Measurements from ENCODE around the gene MMAB.

MMAB gene

GRCh38 chr12:109581334-109581691 lies 8.0 kb upstream of the MMAB start:
- DNase-seq (ENCODE audit: low read depth in 2 of 2), result no peak
- no peak for TF ChIP-seq CTCF (IDR thresholded peaks at IDR 0.05; ENCODE audit: low read depth, low read length)
- no peak overlapping the region for H3K4me3 ChIP-seq (replicated peaks in 1 of 2; ENCODE audit: low read depth in 2 of 2, low read length in 2 of 2)

GRCh38 chr12:109580684-109581333 lies 7.5 kb upstream of the MMAB start:
- no peak for TF ChIP-seq CTCF (IDR thresholded peaks at IDR 0.05; ENCODE audit: low read depth, low read length)

GRCh38 chr12:109580272-109580671 lies 7.0 kb upstream of the MMAB start:
- H3K4me3 ChIP-seq (replicated peaks in 1 of 2; ENCODE audit: low read depth in 2 of 2, low read length in 2 of 2), result no peak overlapping the region
- TF ChIP-seq CTCF (IDR thresholded peaks at IDR 0.05; ENCODE audit: low read depth, low read length), result no peak
- DNase-seq (ENCODE audit: low read depth in 2 of 2), result no peak

More at GRCh38 chr12:109580684-109581333, 7.5 kb upstream of the MMAB start:
- no peak for DNase-seq (ENCODE audit: low read depth in 2 of 2)
- no peak overlapping the region for H3K4me3 ChIP-seq (replicated peaks in 1 of 2; ENCODE audit: low read depth in 2 of 2, low read length in 2 of 2)

DNA sequence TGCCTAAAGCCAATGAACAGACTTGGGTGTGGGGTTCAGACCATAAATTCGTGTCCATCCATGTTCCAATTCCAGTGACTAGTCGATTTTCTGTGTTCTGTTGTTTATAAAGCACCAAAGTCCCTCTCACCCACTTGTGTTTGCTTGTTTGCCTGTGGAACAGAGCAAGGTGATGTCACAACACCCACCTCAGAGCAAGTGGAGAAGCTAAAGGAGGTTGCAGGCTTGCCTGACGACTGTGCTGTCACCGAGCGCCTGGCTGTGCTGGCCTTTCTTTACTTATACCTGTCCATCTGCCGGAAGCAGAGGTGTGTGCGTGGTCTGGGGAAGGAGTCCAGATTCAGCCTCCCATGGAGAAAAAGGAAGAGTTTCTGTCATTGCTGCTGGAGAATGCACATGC lies 6.3 kb upstream of the MMAB start:
- no peak for TF ChIP-seq CTCF (IDR thresholded peaks at IDR 0.05; ENCODE audit: low read depth, low read length)
- no peak overlapping the region for H3K4me3 ChIP-seq (replicated peaks in 1 of 2; ENCODE audit: low read depth in 2 of 2, low read length in 2 of 2)
- DNase-seq (ENCODE audit: low read depth in 2 of 2), result no peak

GRCh38 chr12:109578330-109578927 lies 5.1 kb upstream of the MMAB start:
- DNase-seq (ENCODE audit: low read depth in 2 of 2), result no peak
- no peak for TF ChIP-seq CTCF (IDR thresholded peaks at IDR 0.05; ENCODE audit: low read depth, low read length)
- H3K4me3 ChIP-seq (replicated peaks in 1 of 2; ENCODE audit: low read depth in 2 of 2, low read length in 2 of 2), result no peak overlapping the region

DNA sequence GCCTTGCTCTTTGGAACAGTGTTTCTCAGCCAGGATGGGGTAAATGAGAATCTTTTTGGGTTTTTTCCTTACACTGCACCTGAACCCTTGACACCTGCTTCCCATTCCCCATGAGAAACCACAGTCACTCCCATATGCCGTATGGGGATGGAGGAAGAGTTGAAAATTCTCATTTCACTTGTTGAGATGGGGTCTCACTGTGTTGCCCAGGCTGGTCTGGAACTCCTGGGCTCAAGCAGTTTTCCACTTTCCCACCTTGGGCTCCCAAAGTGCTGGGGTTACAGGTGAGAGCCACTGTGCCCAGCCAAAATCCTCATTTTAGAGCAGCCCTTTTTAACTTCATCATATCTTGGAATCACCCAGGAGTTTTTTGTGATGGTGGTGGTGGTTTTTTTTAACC lies 4.0 kb upstream of the MMAB start:
- no peak for DNase-seq (ENCODE audit: low read depth in 2 of 2)
- no peak for TF ChIP-seq CTCF (IDR thresholded peaks at IDR 0.05; ENCODE audit: low read depth, low read length)
- H3K4me3 ChIP-seq (replicated peaks in 1 of 2; ENCODE audit: low read depth in 2 of 2, low read length in 2 of 2), result no peak overlapping the region

DNA sequence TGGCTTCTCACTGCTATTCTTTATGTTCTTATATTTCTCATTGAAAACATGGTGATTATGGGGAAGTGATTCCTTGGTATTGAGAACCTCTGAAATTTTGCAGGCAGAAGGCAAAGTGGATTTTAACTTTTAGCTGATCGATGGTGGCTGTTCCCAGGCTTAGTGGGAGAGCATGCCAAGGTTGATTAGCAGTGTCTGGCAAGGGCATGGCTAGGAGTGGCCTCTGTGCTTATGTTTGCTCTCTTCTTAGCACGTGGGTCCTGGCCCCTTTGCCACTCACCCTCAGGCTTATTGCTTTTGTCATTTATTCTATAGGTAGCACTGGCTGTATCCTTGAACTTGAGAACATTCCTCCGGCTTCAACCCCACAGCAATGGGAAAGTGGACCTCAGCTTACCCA lies 2.4 kb upstream of the MMAB start:
- DNase-seq (ENCODE audit: low read depth in 2 of 2), result no peak
- no peak for TF ChIP-seq CTCF (IDR thresholded peaks at IDR 0.05; ENCODE audit: low read depth, low read length)
- no peak overlapping the region for H3K4me3 ChIP-seq (replicated peaks in 1 of 2; ENCODE audit: low read depth in 2 of 2, low read length in 2 of 2)

Data from cardiac fibroblast (primary cell).